Transverse colon (tissue), 4 donors: Measurements from ENCODE around the gene TMEM238. TPM values are rescaled to one million over a fixed set of nuclear protein-coding genes. Genes with fewer than 3 reads are reported as not detected.

Experiments used
- DNase-seq: peaks from one replicate; pipeline ENCODE4 v3.0.0-alpha.2; 2019
- H3K27ac ChIP-seq, 4 donors: fragments of 200-600 bp; sonication (generic); 2 replicates each; pipeline ENCODE4 v1.5.1; 2016 to 2018; ENCODE audit warnings: inconsistent platforms in 4 of 4
- H3K27me3 ChIP-seq: fragments of 200-600 bp; sonication (generic); 2 replicates; pipeline ENCODE4 v1.5.1; 2017; ENCODE audit warnings: inconsistent platforms
- H3K36me3 ChIP-seq, 4 donors: fragments of 200-600 bp; sonication (generic); 2 replicates each; pipeline ENCODE4 v1.5.1; 2017 to 2019; ENCODE audit warnings: inconsistent platforms in 4 of 4
- H3K4me1 ChIP-seq, 4 donors: fragments of 200-600 bp; sonication (generic); 2 replicates each; pipeline ENCODE4 v1.5.1; 2017 to 2020; ENCODE audit warnings: inconsistent platforms in 4 of 4
- H3K4me3 ChIP-seq, 4 donors: fragments of 200-600 bp; sonication (generic); 1 replicate in 1 of 4; 2 replicates in 3 of 4; pipeline versions ENCODE4 v1.5.1 to v1.6.1; 2017 to 2019; ENCODE audit warnings: inconsistent platforms in 4 of 4
- H3K9me3 ChIP-seq, 2 donors: fragments of 200-600 bp; sonication (generic); 2 replicates each; pipeline ENCODE4 v1.5.1; 2017 to 2019; ENCODE audit warnings: inconsistent platforms in 2 of 2
- EP300 ChIP-seq: sonication (generic); formaldehyde crosslinking; IDR thresholded peaks from one replicate; pipeline ENCODE4 v1.6.1; 2017; ENCODE audit warnings: antibody characterized with exemption, low read depth
- POLR2A ChIP-seq: fragments of 450-650 bp; IDR thresholded peaks from one replicate; pipeline ENCODE4 v1.6.1; 2016; ENCODE audit warnings: antibody characterized with exemption, mild to moderate bottlenecking, moderate library complexity
- POLR2AphosphoS5 ChIP-seq, 3 donors: sonication (generic); formaldehyde crosslinking; IDR thresholded peaks; one replicate each; pipeline ENCODE4 v1.6.1; 2016; ENCODE audit warnings: antibody characterized with exemption in 3 of 3
- WGBS, 2 donors: methylation state at CpG; one replicate each; pipeline ENCODE4 v1.1.5; 2018; ENCODE audit warnings: low coverage in 1 of 2; 5-methylcytosine and 5-hydroxymethylcytosine counted together
- in situ Hi-C, 4 donors: fragments of 200-750 bp; cut with MboI; loops; one replicate each; pipeline versions ENCODE4 v1.15.0 to v1.15.1; 2017; ENCODE audit warnings: low sequenced_read_pairs in 3 of 4, low pct_ligation_motif_present in 1 of 4, low pct_unique_long_range_greater_than_20kb in 1 of 4
- intact Hi-C: fragments of 100-400 bp; cut with DNase I; formaldehyde crosslinking; loops from one replicate; pipeline ENCODE4 v1.15.1; 2023; ENCODE audit warnings: low total_unique reads
- total RNA-seq, 4 donors: library from RNA; depleted of rRNA; stranded (reverse); fragments of >200 nt; gene quantifications; one replicate each; pipeline ENCODE4 v1.1.0, GENCODE V29; 2016
- TF ChIP-seq, protein P1 (sequence below), 5 experiments: fragments of 200-600 bp in 3 of 5; fragments of 450-650 bp in 2 of 5; sonication (generic) in 3 of 5; IDR thresholded peaks; 1 replicate in 2 of 5; 2 replicates in 3 of 5; pipeline ENCODE4 v1.5.1; 2016 to 2017; ENCODE audit warnings: antibody characterized with exemption in 5 of 5, inconsistent platforms in 3 of 5, mild to moderate bottlenecking in 2 of 5, moderate library complexity in 1 of 5

Gene TMEM238
- total RNA-seq, 4 donors from 2014 or later: 12.0 to 199 (median 42.5) TPM

DNA sequence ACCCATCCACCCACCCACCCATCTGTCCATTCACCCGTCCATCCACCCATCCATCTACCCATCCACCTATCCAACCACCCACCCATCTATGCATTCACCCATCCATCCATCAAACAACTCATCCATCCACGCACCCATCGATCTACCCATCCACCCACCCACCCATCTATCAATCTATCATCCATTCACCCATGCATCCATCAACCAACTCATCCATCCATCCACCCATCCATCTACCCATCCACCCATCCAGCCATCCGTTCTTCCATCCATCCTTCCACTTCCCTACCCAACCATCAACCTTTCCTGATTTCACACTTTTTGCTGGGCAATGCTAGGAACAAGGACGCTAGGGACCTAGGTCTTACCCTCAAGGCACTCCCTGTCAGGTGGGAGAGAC lies 2.1 kb downstream of the TMEM238 start:
- TF ChIP-seq, protein P1, sequence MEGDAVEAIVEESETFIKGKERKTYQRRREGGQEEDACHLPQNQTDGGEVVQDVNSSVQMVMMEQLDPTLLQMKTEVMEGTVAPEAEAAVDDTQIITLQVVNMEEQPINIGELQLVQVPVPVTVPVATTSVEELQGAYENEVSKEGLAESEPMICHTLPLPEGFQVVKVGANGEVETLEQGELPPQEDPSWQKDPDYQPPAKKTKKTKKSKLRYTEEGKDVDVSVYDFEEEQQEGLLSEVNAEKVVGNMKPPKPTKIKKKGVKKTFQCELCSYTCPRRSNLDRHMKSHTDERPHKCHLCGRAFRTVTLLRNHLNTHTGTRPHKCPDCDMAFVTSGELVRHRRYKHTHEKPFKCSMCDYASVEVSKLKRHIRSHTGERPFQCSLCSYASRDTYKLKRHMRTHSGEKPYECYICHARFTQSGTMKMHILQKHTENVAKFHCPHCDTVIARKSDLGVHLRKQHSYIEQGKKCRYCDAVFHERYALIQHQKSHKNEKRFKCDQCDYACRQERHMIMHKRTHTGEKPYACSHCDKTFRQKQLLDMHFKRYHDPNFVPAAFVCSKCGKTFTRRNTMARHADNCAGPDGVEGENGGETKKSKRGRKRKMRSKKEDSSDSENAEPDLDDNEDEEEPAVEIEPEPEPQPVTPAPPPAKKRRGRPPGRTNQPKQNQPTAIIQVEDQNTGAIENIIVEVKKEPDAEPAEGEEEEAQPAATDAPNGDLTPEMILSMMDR (IDR thresholded peaks at IDR 0.05): no peak
- H3K4me1 ChIP-seq: peaks cover 14 to 27% (median 25%) of the 10 kb centered on the region in 4 donors
- WGBS, 2 donors: 97 to 100% methylated on average over 4 to 5 of the region's 5 CpGs
- no peak for DNase-seq
- H3K4me3 ChIP-seq: no peak overlapping the region
- H3K36me3 ChIP-seq: no peaks in the 10 kb centered on the region
- intact Hi-C loops: loop anchor here (1.0 to 10.0 kb wide), 3 partner anchors 69 to 273 kb away; partner anchors contain the start of gene U2AF2
- H3K9me3 ChIP-seq: no peaks in the 10 kb centered on the region
- H3K27me3 ChIP-seq: no peaks in the 10 kb centered on the region
- in situ Hi-C loops: loop anchor here in 1 of 4 donors (25.0 kb wide), 1 partner anchor 95 kb away; the partner anchor contains the start of genes BRSK1 and HSPBP1
- H3K27ac ChIP-seq: no peak overlapping the region

DNA sequence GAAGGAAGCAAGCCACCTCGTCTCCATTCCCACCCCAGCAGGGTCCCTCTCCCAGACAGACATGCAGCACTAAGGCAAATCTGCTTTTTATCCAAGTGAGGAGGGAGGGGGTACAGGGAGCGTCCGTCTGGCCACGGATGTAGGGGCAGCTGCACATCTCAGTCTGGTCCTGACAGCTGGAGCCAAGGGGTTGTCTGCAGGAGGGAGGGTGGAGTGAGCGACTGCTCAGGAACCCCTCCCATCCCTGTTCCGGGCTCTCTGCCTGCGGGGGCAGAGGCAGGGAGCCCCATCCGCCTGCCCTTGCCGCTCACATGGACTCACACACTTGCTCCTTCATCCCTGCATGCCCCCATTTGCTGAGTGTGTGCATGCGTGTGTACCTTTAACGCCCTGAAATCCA lies 4.9 kb downstream of the TMEM238 start:
- DNase-seq: no peak
- no peaks in the 10 kb centered on the region for H3K36me3 ChIP-seq
- 71% methylated on average over 10 of the region's 11 CpGs; no CpG with 5 or more reads in 1 of the 2 donors for WGBS, 2 donors
- in situ Hi-C loops (loop anchor here in 1 of 4 donors (25.0 kb wide), 1 partner anchor 92 kb away; the partner anchor contains the start of genes BRSK1 and HSPBP1), intact Hi-C loops (no loop called here)
- peaks cover 25% of the 10 kb centered on the region for H3K27me3 ChIP-seq
- no peak overlapping the region for H3K27ac ChIP-seq
- no peaks in the 10 kb centered on the region for H3K9me3 ChIP-seq
- TF ChIP-seq EP300 (no peak), POLR2AphosphoS5 (IDR thresholded peaks at IDR 0.05) (no peak), POLR2A (no peak)
- TF ChIP-seq, protein P1 (IDR thresholded peaks at IDR 0.05): no peak
- peaks cover under 1 to 20% (median 12%) of the 10 kb centered on the region in 4 donors for H3K4me1 ChIP-seq
- no peak overlapping the region for H3K4me3 ChIP-seq

DNA sequence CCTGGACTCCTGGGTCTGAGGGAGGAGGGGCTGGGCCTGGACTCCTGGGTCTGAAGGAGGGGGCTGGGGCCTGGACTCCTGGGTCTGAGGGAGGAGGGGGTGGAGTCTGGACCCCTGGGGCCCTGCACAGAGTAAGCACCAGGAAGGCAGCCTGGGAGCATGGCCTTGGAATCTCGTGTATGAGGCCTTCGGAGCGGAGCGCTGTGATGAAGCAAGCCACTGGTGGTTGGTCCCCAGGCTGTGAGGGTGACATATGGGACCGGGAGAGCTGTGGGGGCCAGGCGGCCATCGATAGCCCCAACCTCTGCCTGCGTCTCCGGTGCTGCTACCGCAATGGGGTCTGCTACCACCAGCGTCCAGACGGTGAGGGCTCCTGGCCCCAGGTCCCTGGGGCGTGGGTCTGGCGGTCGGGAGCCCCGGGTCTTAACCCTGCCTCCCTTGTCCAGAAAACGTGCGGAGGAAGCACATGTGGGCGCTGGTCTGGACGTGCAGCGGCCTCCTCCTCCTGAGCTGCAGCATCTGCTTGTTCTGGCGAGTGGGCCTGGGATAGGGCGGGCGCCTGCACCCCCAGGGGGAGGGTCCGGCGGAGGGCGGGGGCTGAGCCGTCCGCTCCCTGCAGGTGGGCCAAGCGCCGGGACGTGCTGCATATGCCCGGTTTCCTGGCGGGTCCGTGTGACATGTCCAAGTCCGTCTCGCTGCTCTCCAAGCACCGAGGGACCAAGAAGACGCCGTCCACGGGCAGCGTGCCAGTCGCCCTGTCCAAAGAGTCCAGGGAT lies 6.5 kb downstream of the TMEM238 start:
- Histone ChIP-seq H3K36me3 (no peaks in the 10 kb centered on the region), H3K27me3 (peaks cover 41% of the 10 kb centered on the region), H3K9me3 (no peaks in the 10 kb centered on the region), H3K27ac (no peak overlapping the region), H3K4me3 (no peak overlapping the region), H3K4me1 (peaks cover 0 to 19% (median 7%) of the 10 kb centered on the region in 4 donors)
- in situ Hi-C loops: loop anchor here in 1 of 4 donors (25.0 kb wide), 1 partner anchor 90 kb away; the partner anchor contains the start of genes BRSK1 and HSPBP1
- DNase-seq: no peak
- intact Hi-C loops: no loop called here
- TF ChIP-seq POLR2A (no peak), POLR2AphosphoS5 (IDR thresholded peaks at IDR 0.05) (no peak), EP300 (no peak)
- TF ChIP-seq, protein P1 (IDR thresholded peaks at IDR 0.05): no peak
- WGBS, 2 donors: 48 to 70% methylated on average over 6 to 30 of the region's 43 CpGs

DNA sequence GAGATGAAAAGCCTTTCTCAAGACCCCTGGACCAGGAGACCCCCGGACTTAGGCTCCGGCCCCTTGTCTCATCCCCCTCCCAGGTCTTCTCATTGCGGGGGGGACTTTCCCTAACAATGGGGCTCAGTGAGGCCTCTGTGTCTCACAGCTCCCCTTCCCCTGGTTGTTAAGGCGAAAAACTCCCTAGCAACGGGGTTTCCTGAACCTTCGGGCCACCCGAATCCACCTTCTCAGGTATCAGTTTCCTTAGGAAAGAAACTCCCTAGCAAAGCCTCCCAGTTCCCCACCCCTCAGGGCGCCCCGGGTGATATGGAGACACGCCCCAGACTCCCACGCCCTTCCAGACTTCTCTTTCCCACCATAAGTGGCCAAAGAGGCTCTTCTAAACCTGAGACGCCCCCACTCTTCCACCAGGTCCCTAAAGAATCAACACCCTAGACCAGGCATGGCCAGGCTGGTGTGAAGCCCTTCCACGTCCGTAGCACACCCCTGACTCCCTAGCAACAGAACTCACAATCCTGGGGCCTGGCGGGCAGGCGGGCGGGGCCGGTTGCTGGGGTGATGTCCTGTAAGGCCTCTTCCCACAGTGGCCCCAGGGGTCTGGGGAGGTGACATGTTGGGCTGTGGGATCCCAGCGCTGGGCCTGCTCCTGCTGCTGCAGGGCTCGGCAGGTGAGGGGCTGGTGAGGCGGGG lies 7.7 kb downstream of the TMEM238 start, which contains the start of gene TMEM190:
Gene TMEM190 (plus strand): TSS at position 586 of the 693 bp plus-strand sequence. CDS start 28 bp downstream, at position 614.
- 32 to 41% methylated on average over 6 to 20 of the region's 21 CpGs for WGBS, 2 donors
- Histone ChIP-seq H3K4me3 (no peak within 1 kb of the TSS), H3K36me3 (no peaks in the 10 kb centered on the region), H3K9me3 (no peaks in the 10 kb centered on the region), H3K27me3 (peaks cover 53% of the 10 kb centered on the region), H3K27ac (no peak within 1 kb of the TSS), H3K4me1 (peaks cover 0 to 18% (median 7%) of the 10 kb centered on the region in 4 donors)
- no peak for TF ChIP-seq POLR2A
- no peak for DNase-seq
- in situ Hi-C loops: loop anchor here in 1 of 4 donors (25.0 kb wide), 1 partner anchor 89 kb away; the partner anchor contains the start of genes BRSK1 and HSPBP1
- intact Hi-C loops: no loop called here
